ACC112 (cell line): ENCODE measurements around the gene POLN.

Experiments used
- H2AFZ ChIP-seq: fragments of 200-600 bp; sonication (generic); one replicate; pipeline ENCODE4 v1.6.0; 2017; ENCODE audit warnings: antibody characterized with exemption, low read length; ENCODE audit not compliant: unreplicated experiment
- H3K27ac ChIP-seq: fragments of 200-600 bp; sonication (generic); 2 replicates; pipeline ENCODE4 v1.5.1; 2014; ENCODE audit warnings: low read depth, mild to moderate bottlenecking, antibody characterized with exemption, low read length, moderate library complexity
- H3K27me3 ChIP-seq: fragments of 200-600 bp; sonication (generic); 2 replicates; pipeline ENCODE4 v1.6.1; 2014; ENCODE audit warnings: mild to moderate bottlenecking, antibody characterized with exemption, low read length, moderate library complexity, mixed read lengths; ENCODE audit not compliant: insufficient read depth
- H3K36me3 ChIP-seq: fragments of 200-600 bp; sonication (generic); 2 replicates; pipeline ENCODE4 v1.6.1; 2016; ENCODE audit warnings: mild to moderate bottlenecking, antibody characterized with exemption, low read length, moderate library complexity, mixed read lengths; ENCODE audit not compliant: insufficient read depth
- H3K4me1 ChIP-seq: fragments of 200-600 bp; sonication (generic); one replicate; pipeline ENCODE4 v1.6.1; 2016; ENCODE audit warnings: low read length, mixed read lengths; ENCODE audit not compliant: insufficient read depth, unreplicated experiment, control insufficient read depth
- H3K4me3 ChIP-seq: fragments of 200-600 bp; sonication (generic); 2 replicates; pipeline ENCODE4 v1.5.1; 2014; ENCODE audit warnings: mild to moderate bottlenecking, low read depth, low read length
- H3K79me2 ChIP-seq: fragments of 200-600 bp; sonication (generic); one replicate; pipeline ENCODE4 v1.6.0; 2016; ENCODE audit warnings: low read length; ENCODE audit not compliant: control insufficient read depth, unreplicated experiment, insufficient read depth

Gene POLN

GRCh38 chr4:2261853-2262144 lies 19.9 kb upstream of the POLN start, which contains the start of gene MXD4:
MXD4 (minus strand) TSS chr4:2262109; CDS start chr4:2261980, 129 bp downstream.
- H3K4me3 ChIP-seq = peak within 1 kb of the TSS; percentile 99
- peak within 1 kb of the TSS; percentile 68 for H3K27ac ChIP-seq
- H3K4me1 ChIP-seq = peaks cover 37% of the 10 kb centered on the region
- peak within 1 kb of the TSS; percentile 42 for H2AFZ ChIP-seq
- peaks cover 24% of the 10 kb centered on the region for H3K79me2 ChIP-seq
- no peaks in the 10 kb centered on the region for H3K27me3 ChIP-seq
- no peaks in the 10 kb centered on the region for H3K36me3 ChIP-seq

- Histone ChIP-seq H3K27me3 (no peaks in the 10 kb centered on the region), H3K4me3 (peak overlapping the region; percentile 99), H3K4me1 (peaks cover 37% of the 10 kb centered on the region), H3K36me3 (no peaks in the 10 kb centered on the region), H2AFZ (peak overlapping the region; percentile 42), H3K27ac (peak overlapping the region; percentile 68), H3K79me2 (peaks cover 24% of the 10 kb centered on the region)
These were observed 19.4 kb upstream of the POLN start for GRCh38 chr4:2261110-2261852.

- Histone ChIP-seq H3K27ac (peak overlapping the region; percentile 68; the same call in 1 of the 2 replicates), H3K36me3 (no peaks in the 10 kb centered on the region), H3K79me2 (peaks cover 24% of the 10 kb centered on the region), H3K4me1 (peaks cover 36% of the 10 kb centered on the region), H2AFZ (peak overlapping the region; percentile 42), H3K4me3 (peak overlapping the region; percentile 99), H3K27me3 (no peaks in the 10 kb centered on the region)
These were observed 18.6 kb upstream of the POLN start for GRCh38 chr4:2260344-2261109.

GRCh38 chr4:2259541-2260343 lies 17.8 kb upstream of the POLN start:
- Histone ChIP-seq H3K79me2 (peaks cover 31% of the 10 kb centered on the region), H3K4me3 (peak overlapping the region; percentile 99), H2AFZ (no peak overlapping the region), H3K27me3 (no peaks in the 10 kb centered on the region), H3K36me3 (0 out of 2 replicates have a peak, but pooled peaks cover 4% of the 10 kb centered on the region), H3K4me1 (peaks cover 36% of the 10 kb centered on the region), H3K27ac (no peak overlapping the region)

- Histone ChIP-seq H3K36me3 (0 out of 2 replicates have a peak, but pooled peaks cover 7% of the 10 kb centered on the region), H3K4me1 (peaks cover 36% of the 10 kb centered on the region), H3K27me3 (no peaks in the 10 kb centered on the region), H3K27ac (no peak overlapping the region), H3K4me3 (peak overlapping the region; percentile 99; the same call in 1 of the 2 replicates), H3K79me2 (peaks cover 35% of the 10 kb centered on the region), H2AFZ (no peak overlapping the region)
These were observed 17.2 kb upstream of the POLN start for GRCh38 chr4:2259036-2259540.

- no peak overlapping the region for H2AFZ ChIP-seq
- no peak overlapping the region for H3K4me3 ChIP-seq
- H3K79me2 ChIP-seq = peaks cover 35% of the 10 kb centered on the region
- H3K36me3 ChIP-seq = 0 out of 2 replicates have a peak, but pooled peaks cover 7% of the 10 kb centered on the region
- peaks cover 36% of the 10 kb centered on the region for H3K4me1 ChIP-seq
- H3K27ac ChIP-seq = no peak overlapping the region
- H3K27me3 ChIP-seq = no peaks in the 10 kb centered on the region
These were observed 16.4 kb upstream of the POLN start for GRCh38 chr4:2258091-2259035.

GRCh38 chr4:2257361-2258081 lies 15.6 kb upstream of the POLN start:
- Histone ChIP-seq H3K36me3 (0 out of 2 replicates have a peak, but pooled peaks cover 7% of the 10 kb centered on the region), H3K79me2 (peaks cover 35% of the 10 kb centered on the region), H3K4me3 (no peak overlapping the region), H3K27ac (no peak overlapping the region), H3K27me3 (no peaks in the 10 kb centered on the region), H3K4me1 (peaks cover 36% of the 10 kb centered on the region), H2AFZ (no peak overlapping the region)

- Histone ChIP-seq H3K27ac (0 out of 2 replicates have a peak overlapping the region, but pooled peaks have one; percentile 13), H3K4me3 (no peak overlapping the region), H3K27me3 (no peaks in the 10 kb centered on the region), H2AFZ (no peak overlapping the region), H3K79me2 (peaks cover 35% of the 10 kb centered on the region), H3K4me1 (peaks cover 36% of the 10 kb centered on the region), H3K36me3 (0 out of 2 replicates have a peak, but pooled peaks cover 7% of the 10 kb centered on the region)
These were observed 14.9 kb upstream of the POLN start for GRCh38 chr4:2256781-2257191.

GRCh38 chr4:2256156-2256731 lies 14.3 kb upstream of the POLN start:
- Histone ChIP-seq H3K4me1 (peaks cover 36% of the 10 kb centered on the region), H3K79me2 (peaks cover 35% of the 10 kb centered on the region), H3K36me3 (0 out of 2 replicates have a peak, but pooled peaks cover 7% of the 10 kb centered on the region)

More at GRCh38 chr4:2256156-2256731, 14.3 kb upstream of the POLN start:
- 0 out of 2 replicates have a peak overlapping the region, but pooled peaks have one; percentile 13 for H3K27ac ChIP-seq
- no peaks in the 10 kb centered on the region for H3K27me3 ChIP-seq
- no peak overlapping the region for H2AFZ ChIP-seq
- H3K4me3 ChIP-seq = no peak overlapping the region
